NCI-H1105 treated with DMSO at 0.1 percent for 48 hours (cell line): ENCODE results near the gene EMSY.
"Not testable (repeated sequence)": the region's sequence is repeated elsewhere in the genome, so short reads cannot be mapped to it uniquely, and the experiment has no call there.

Source experiments
- DNase-seq: peaks from one replicate; lab custom pipeline; 2025; lab: John Stamatoyannopoulos, UW

Gene EMSY

GRCh38 chr11:76568621-76569020 is 123.8 kb downstream of the EMSY start:
- DNase-seq = no peak

DNA sequence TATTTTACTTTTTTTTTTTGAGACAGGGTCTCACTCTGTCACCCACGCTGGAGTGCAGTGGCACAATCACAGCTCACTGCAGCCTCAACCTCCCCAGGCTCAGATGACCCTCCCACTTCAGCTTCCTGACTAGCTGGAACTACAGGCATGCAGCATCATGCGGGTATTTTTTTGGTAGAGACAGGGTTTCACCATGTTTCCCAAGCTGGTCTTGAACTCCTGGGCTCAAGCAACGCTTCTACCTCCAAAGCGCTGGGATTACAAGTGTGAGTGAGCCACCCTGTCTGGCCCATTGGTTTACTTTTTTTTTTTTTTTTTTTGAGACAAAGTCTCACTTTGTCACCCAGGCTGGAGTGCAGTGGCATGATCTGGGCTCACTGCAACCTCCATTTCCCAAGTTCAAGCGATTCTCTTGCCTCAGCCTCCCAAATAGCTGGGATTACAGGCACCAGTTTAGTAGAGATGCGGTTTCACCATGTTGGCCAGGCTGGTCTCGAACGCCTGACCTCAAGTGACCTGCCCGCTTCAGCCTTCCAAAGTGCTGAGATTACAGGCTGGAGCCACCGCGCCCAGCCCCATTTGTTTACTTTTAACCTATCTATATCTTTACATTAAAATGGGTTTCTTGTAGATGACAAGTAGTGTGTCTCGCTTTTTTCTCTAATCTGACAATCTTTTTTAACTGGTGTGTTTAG is 127.5 kb downstream of the EMSY start:
- DNase-seq = not testable (repeated sequence)

- DNase-seq = no peak
Measured at GRCh38 chr11:76574406-76574805, 129.6 kb downstream of the EMSY start.

- no peak for DNase-seq
Measured at GRCh38 chr11:76574879-76575278, 130.1 kb downstream of the EMSY start.

GRCh38 chr11:76577226-76577920 is 132.6 kb downstream of the EMSY start:
- DNase-seq = no peak

DNA sequence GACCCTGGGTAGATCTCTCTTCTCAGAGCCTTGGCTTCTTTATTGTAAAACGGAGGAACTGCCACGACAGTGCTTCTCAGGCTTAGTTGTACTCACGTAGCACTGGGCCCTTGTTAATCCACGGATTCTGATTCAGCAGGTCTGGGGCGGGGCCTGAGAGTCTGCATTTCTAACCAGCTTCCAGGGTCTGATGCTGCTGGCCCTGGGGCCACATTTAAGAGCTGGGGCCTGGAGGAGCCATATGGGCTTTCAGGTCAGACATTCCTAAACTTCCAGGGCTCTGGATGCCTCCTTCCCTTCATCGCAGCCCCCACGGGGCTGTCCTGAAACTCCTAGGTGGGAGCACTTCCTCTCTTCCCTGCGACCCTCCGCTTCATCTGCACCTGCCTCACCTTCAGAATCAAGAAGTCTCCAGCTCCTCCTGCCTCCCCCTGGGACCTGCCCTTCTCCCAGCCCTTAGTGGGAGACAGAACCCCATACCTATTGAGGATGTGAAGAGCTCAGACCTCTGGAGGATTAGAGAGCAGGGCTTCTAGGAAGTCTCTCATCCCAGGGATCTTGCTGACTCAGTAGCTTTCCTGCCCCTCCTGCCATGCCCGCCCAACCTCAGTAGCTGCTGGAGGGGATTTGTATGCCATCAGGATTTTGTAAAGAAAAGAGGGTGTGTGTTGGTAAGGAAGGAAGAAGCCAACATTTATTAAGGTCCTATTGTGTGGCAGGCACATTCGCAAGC is 133.3 kb downstream of the EMSY start:
- no peak for DNase-seq

- DNase-seq = no peak
Measured at GRCh38 chr11:76578654-76579055, 133.8 kb downstream of the EMSY start.

DNA sequence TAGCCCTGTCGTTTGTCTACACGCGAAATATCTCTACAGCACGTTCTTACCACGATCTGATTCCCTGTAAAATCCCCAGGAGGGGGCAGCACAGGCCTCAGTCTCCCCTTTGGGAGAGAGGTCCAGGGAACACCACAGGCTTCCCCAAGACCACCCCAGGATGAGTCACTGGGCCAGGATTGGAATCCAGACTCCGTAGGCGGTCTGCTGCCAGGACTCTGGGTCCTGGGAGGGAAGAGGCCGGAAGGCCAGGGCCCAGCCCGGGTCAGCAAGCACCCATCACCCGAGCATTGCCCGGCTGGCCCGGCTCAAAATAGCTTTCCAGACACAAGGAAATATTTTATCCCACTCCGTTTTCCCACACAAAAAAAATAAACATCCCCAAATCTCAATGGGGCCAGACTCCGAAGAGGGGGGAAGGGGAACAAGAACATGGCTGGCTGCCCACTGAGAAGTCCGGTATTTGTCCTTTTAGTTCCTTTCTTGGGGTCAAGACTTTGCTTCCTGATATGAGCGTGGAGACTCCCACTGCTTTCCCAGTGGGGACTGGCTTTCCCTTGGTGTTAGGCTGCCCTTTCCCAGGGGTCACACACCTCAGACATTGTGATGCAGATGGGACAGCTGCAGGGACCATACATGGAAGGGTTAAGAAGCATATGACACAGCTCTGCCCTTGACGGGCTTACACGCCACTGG is 134.4 kb downstream of the EMSY start:
- DNase-seq = no peak

DNA sequence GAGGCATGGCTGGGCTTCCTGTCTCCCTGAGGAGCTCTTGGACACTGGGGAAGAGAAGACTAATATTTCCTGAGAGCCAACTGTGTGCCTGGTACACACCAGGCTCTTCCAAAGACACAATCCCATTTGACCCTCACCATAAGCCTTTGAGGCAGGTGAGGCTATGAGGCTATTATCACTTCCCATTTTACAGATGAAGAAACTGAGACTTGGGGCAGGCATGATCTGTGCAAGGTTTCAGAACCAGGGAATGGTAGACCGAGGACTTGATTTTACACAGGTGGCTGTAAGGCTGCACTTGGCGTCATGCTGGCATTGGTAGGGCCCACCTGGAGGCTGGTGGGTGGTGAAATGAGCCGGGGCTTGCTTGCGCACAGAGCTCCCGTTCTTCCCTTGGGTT is 134.9 kb downstream of the EMSY start:
- DNase-seq = no peak

DNA sequence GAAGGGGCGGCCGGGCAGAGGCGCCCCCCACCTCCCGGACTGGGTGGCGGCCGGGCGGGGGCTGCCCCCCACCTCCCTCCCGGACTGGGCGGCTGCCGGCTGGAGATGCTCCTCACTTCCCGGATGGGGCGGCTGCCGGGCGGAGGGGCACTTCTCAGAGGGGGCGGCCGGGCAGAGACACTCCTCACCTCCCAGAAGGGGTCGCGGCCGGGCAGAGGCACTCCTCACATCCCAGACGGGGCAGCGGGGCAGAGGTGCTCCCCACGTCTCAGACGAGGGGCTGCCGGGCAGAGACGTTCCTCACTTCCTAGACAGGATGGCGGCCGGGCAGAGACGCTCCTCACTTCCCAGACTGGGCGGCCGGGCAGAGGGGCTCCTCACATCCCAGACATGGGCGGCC is 137.7 kb downstream of the EMSY start:
- DNase-seq = not testable (repeated sequence)

- no peak for DNase-seq
Measured at GRCh38 chr11:76587820-76588454, 143.1 kb downstream of the EMSY start.

DNA sequence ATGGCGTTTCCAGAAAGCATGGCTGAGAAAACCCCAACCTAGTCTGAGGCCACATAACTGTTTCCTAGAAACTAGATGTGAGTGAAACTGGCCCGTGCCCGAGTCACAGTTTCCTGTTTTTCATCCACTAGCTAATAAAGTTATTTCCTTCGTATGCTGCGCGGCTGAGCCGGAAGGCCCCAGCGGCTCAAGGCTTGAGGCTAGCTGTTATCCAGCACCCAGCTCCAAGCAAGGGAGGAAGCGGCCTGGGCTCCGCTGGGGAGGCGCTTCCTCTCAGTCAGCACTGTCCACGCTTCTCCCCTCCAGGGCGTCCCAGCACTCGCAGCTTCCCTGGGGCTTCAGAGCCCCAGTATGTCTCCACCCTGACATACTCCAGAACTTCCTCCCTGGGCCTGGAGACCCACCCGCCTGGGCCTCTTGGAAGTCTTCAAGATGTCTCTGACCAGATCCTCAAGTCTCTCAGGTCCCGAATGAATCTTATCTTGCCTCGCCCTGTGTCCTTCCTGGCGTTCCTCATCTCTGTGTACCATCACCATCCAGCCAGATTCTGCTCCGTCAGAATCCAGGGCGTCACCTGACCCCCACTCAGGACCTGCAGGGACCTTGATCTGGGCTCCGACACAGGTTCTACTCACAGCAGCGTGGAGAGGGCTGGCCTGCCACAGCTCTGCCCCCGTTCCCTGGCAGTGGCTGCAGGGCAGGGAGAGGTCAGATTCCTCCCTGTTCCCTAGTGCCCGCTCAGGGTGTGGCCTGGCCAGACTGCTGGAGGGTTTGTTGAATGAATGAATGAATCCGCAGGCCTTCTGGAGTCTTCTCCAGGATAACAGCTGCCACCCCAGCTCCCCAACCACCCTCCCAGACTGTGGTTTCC is 143.9 kb downstream of the EMSY start:
- no peak for DNase-seq

DNA sequence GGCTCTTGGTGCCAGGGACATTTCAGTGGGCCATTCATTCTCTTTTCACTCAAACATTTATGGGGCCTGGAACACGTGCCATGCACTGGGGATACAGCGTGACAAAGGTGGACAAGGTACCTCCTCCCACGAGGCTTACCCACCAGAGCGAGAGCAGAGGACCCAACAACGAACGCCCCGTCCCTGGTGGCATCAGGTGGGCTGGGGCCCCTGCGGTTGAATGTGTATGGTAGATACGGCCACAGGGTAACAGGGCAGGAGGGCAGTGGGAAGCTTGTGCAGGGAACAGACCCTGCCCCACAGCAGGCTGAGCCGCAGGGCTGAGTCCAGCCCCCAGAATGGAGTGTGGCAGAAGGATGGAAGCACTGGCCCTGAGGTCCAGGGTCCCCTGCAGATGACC is 144.7 kb downstream of the EMSY start:
- no peak for DNase-seq

DNA sequence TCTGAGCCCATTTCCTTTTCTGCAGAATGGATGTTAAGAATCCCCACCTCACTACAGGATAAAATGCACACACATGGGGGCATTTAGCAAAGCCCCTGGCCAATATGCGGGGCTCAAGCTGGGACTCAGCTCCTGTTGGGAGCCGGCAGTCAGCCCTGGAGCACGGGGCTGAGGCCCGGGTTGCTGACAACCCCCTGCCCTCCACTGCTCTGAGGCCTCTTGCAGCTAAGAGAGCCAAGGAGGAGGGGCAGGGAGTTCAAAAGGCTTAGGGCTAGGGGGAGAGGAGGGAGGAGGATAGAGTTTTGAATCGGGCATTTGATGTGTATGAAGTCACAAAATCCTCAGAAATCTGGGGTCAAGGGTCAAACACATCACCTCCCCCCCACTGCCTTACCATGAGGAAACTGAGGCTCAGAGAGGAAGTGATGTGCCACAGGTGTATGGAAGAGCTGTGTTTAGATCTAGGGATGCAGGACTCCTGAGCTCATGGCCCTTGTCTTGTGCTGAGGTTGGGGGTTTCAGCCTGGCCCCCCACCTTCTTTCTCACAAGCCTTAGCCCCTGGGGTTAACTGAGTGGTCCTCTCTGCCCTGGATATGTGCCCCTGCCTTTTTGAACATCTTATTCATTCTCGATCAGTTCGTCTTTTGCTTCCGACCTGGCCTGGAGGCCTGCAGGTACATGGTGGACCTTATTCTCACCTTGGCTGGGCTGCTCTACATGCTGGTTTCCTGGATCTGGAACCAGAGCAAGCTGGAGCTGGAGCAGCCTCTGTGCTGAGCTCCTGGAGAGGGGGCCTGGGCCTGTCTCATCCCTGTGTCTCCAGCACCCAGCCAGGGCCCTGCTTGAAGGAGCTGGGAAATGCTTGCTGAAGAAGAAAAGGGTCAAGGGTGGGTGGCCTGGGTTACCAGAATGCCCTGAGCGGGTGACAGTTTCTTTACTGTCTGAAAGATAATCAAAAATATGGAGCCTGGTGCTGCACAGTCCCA is 145.4 kb downstream of the EMSY start:
- DNase-seq = no peak

GRCh38 chr11:76591416-76591815 is 146.6 kb downstream of the EMSY start:
- DNase-seq = no peak

DNA sequence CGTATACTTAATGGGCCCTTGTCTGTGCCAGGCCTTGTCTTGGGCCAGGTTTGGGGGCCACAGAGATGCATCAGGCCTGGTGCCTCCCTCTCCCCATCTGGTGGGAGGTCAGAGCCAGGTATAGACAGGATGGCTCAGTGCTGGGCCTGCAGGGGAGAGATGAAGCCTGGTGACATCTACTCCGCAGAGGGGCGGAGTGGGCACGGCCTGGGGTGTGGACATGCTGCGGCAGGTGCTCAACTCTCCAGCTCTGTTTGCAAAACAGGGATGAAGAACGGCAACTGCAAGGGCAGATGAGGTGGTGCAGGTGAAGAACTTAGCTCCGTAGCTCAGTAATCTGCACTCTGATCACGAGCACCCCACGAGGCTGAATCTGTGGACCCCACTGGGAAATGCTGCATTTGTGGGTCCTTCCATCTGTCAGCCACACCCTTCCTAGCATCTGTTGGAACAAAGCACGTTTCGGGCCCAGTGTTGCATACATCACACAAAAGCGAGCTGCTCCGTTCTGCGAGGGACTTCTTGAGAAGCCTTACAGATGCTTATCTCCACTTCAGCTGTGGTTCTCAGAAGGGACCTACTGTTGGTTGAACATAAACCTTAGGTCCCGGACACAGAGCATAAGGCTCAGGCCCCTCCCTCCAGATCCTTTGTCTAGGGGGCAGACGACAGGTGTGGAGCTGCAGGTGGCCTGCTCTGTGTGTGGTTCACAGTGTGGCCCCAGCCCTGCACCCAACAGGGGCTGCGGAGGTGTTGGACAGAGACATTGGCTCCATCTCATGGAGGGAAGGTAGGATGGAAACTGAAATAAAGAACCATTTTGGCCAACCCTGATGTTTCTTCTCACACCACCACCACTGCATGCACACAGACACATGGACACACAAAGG is 147.5 kb downstream of the EMSY start:
- DNase-seq = no peak

DNA sequence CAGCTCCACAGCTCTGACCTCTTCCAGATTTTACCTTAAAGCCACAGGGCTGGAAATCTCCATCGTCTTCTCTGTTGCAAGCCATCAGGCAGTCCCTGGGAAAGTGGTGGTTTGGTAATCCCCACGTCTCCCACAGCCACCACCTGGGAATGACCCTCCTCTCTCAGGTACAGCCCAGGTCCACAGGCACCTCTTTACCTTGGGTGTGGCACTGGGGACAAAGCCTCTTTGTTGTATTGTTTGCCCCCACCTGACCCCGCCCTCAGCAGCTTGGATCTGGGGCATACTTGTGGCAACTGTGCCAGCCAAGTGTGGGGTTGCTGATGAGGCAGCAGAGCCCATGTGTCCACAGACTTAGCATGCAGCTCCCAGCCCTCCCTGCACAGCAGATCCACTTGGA is 148.1 kb downstream of the EMSY start:
- no peak for DNase-seq

GRCh38 chr11:76595091-76595490 is 150.3 kb downstream of the EMSY start:
- DNase-seq = not testable (repeated sequence)

GRCh38 chr11:76596652-76597051 is 151.8 kb downstream of the EMSY start:
- DNase-seq = no peak
